NK-92 (cell line): ENCODE measurements around the gene SORD.
"Not testable (repeated sequence)": the region's sequence is repeated elsewhere in the genome, so short reads cannot be mapped to it uniquely, and the experiment has no call there.

ENCODE experiments used
- DNase-seq: peaks from one replicate; lab custom pipeline; 2025; ENCODE audit not compliant: unreplicated experiment; lab: John Stamatoyannopoulos, UW

SORD gene

DNA sequence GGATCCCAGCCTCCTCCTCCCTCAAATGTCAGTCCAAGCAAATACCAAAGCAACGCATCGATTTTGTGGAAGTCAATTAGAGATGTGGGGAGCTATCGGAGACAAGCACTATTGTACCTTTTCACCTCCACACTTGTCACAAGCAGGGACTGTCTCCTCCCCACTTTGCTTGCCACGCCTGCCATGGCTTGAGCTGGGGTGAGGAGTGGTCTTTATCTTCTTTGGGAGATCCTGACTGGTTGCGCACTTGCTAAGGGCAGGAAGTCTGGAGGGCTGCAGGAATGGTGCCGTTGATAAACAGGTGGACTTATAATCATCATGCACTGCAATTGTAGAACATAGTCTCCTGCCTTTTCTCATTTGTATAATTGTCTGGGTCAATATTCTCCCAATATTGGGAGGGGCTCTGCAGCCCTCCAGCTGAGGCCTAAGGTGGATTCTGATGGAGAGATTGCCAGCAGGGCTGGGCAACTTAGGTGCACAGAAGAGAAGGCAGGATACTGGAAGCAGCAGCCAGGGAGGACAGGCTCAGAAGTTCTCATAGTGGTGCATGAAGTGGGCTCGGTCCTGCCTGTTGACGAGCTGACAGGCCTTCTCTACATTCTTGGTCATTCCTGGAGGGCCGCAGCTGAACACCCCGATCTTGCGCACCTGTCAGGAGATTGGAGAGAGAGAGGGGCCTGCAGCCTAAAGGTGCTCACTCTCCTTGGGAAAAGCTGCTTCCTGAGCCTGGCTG, 70.8 kb downstream of the SORD start:
- no peak for DNase-seq

- no peak for DNase-seq
These were observed 71.3 kb downstream of the SORD start for GRCh38 chr15:45094358-45094730.

DNA sequence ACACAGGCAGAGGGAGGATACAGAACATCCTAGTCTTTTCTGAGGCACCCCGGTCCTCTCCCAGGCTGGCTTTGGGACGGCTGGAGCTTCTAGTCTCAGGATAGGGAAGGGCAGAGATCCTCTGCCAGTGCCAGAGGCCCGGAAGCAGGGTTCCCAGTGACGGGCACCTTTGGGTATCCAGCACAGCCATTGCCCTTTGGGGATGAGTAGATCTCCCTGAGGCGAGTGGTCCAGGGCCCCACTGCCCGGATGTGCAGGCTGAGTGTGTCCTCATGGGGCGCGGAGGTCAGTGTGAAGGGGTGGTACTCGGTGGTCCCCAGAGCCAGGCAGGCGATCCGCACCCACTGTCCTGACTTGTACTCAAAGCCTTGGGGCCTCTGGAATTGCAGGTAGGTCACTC, 72.7 kb downstream of the SORD start:
- no peak for DNase-seq

DNA sequence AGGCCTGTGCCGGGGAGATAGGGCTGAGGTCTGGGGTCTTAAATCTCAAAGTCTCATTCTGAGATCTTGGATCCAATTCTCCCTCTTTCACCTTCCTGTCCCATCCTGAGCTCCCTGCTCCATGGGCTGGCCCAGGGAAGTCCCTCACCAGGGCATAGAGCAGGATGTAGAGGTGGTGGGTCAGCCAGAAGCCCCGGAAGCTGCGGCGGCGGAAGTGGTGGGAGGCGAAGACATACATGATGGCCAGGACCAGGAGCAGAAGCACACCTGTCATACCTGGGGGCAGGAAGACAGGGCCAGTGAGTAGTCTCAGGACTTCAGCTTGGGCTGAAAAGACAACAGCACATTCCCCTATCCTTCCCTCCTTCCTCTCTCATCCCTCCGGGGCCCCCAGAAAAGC, 74.5 kb downstream of the SORD start:
- DNase-seq, result no peak

GRCh38 chr15:45099549-45100165, 76.7 kb downstream of the SORD start:
- DNase-seq, result no peak

- no peak for DNase-seq
These were observed 78.1 kb downstream of the SORD start for GRCh38 chr15:45100884-45101625.

- no peak for DNase-seq
These were observed 78.8 kb downstream of the SORD start for GRCh38 chr15:45101749-45102148.

GRCh38 chr15:45102226-45102625, 79.2 kb downstream of the SORD start:
- DNase-seq, result no peak

DNA sequence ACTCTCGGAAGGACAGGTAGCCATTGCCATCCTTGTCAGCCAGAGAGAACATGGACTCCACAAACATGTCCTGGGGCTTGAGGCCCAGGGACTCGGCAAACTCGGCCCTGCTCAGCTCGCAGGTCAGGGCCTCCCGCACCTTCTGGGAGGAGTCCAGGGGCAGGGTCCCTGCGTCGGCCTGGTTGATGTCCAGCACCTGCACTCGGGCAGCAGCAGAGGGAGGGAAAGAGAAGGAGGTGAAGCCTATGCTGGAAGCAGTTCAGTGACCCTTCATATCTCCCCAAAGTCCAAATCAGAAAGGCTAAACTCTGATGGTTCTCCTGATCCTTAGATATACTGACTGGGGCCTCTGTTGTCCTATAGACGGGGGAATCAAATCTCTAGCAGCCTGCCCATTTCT, 81.2 kb downstream of the SORD start:
- not testable (repeated sequence) for DNase-seq

- DNase-seq, result no peak
These were observed 82.6 kb downstream of the SORD start for GRCh38 chr15:45105586-45105985.

DNA sequence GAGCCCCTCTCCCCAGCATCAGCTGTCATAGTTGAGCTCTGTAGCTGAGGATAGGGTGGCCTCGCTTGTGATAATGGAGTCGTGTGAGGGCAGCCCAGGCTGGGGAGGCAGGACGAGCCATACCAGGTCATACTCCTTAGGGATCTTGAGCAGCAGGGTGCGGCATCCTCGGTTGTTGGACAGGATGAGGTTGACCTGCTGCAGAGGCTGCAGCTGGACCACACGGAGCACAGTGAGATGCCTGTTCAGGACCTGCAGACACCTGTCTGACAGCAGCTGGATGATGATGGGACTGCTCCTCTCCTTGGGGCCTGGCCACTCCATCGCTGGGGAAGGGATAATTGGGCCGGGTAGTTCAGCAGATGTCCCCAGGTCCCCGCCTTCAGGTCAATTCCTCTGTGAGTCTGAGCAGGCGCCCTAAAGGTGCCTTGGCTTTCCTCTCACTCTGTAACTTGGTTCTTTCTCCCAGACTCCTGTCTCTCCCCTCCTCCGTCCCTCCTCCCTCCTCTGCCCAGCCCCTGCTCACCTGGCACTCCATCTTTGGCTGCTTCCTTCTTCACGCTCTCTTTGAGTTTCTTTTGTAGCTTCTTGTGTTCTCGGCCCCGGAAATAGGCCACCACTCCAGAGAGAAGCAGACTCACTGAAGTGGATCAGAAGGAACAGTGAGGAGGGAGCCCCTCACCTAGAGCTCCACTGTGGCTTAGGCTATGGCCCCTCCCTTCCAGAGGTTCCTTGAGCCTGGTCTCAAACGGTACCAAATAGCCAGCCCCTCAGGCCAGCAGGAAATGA, 83.2 kb downstream of the SORD start:
- DNase-seq, result no peak

- no peak for DNase-seq
These were observed 85.1 kb downstream of the SORD start for GRCh38 chr15:45107941-45108630.

- DNase-seq, result no peak
These were observed 87.3 kb downstream of the SORD start for GRCh38 chr15:45110256-45110820.

- no peak for DNase-seq
These were observed 88.6 kb downstream of the SORD start for GRCh38 chr15:45111390-45112142.

GRCh38 chr15:45112143-45112590, 89.2 kb downstream of the SORD start:
- no peak for DNase-seq

GRCh38 chr15:45112591-45113379, 89.8 kb downstream of the SORD start:
- no peak for DNase-seq

- no peak for DNase-seq
These were observed 90.5 kb downstream of the SORD start for GRCh38 chr15:45113380-45113990.

DNA sequence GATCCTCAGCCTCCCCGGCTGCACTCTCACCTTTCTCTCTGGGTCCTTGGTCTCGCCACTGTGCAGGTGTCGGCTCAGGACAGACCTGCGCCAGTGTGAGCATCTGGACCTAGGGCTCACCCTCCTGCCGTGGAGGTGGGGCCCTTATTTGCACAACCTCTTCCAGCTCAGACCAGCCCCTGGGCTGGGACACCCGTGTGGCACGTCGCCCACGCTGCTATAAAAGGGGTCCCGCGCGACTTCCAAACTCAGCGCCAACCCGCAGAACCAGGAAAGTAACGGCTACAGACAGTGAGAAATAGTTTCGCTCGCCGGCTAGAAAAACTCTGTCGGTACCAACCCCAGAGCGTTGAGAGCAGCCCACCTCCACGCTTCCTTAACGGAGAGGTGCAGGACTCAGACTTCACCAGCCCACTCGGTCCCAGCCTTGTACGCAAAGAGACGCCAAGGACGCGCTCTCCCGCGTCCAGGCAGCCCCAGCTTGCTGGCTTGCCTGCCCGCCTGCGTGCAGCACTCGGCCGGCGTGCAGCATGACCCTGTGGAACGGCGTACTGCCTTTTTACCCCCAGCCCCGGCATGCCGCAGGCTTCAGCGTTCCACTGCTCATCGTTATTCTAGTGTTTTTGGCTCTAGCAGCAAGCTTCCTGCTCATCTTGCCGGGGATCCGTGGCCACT, 91.2 kb downstream of the SORD start, which contains the start of the genes DUOX2 and DUOXA2:
Gene DUOX2, minus strand, starts transcription at position 97 of the 675 bp plus-strand sequence. CDS start 761 bp downstream, outside the sequence.
Gene DUOXA2, plus strand, starts transcription at position 251 of the 675 bp plus-strand sequence. Its CDS starts 280 bp downstream, at position 531.
- no peak for DNase-seq
